Lung (tissue), 12 donors: ENCODE measurements around the gene TMEM123. TPM values are rescaled to one million over a fixed set of nuclear protein-coding genes. Genes with fewer than 3 reads are reported as not detected.

Experiments
- ATAC-seq: fragments of 200-7000 bp; cut with Tn5 transposase; one replicate; pipeline ENCODE4 v1.9.1; 2020; ENCODE audit warnings: moderate number of reproducible peaks; ENCODE audit not compliant: insufficient read depth, low FRiP score
- DNase-seq, 3 donors: peaks; one replicate each; pipeline ENCODE4 v3.0.0-alpha.2; 2013 to 2017
- H3K27ac ChIP-seq, 2 donors: one replicate each; pipeline ENCODE4 v1.5.1; 2013; ENCODE audit warnings: mild to moderate bottlenecking in 2 of 2, moderate library complexity in 2 of 2, control low read depth in 1 of 2, inconsistent platforms in 1 of 2, low read depth in 1 of 2, low read length in 1 of 2
- H3K27me3 ChIP-seq, 3 donors: one replicate each; pipeline ENCODE4 v1.5.1; 2013; ENCODE audit warnings: low read length in 2 of 3; ENCODE audit not compliant: control insufficient read depth in 3 of 3, insufficient read depth in 3 of 3
- H3K36me3 ChIP-seq, 4 donors: one replicate each; pipeline ENCODE4 v1.5.1; 2013; ENCODE audit warnings: low read length in 4 of 4, mild to moderate bottlenecking in 1 of 4, moderate library complexity in 1 of 4; ENCODE audit not compliant: control insufficient read depth in 4 of 4, insufficient read depth in 4 of 4
- H3K4me1 ChIP-seq, 5 donors: one replicate each; pipeline ENCODE4 v1.5.1; 2013; ENCODE audit warnings: low read length in 5 of 5, mild to moderate bottlenecking in 2 of 5, moderate library complexity in 1 of 5; ENCODE audit not compliant: control insufficient read depth in 5 of 5, insufficient read depth in 5 of 5
- H3K4me3 ChIP-seq: one replicate; pipeline ENCODE4 v1.5.1; 2013; ENCODE audit warnings: mild to moderate bottlenecking, control low read depth, moderate library complexity
- H3K9ac ChIP-seq, 2 donors: one replicate each; pipeline ENCODE4 v1.5.1; 2013; ENCODE audit warnings: low read length in 2 of 2, control low read depth in 1 of 2; ENCODE audit not compliant: insufficient read depth in 1 of 2
- H3K9me3 ChIP-seq, 4 donors: one replicate each; pipeline ENCODE4 v1.5.1; 2013; ENCODE audit warnings: low read length in 3 of 4, mild to moderate bottlenecking in 1 of 4, moderate library complexity in 1 of 4; ENCODE audit not compliant: control insufficient read depth in 4 of 4, insufficient read depth in 3 of 4
- WGBS, 2 donors: extraction: QIAGEN DNeasy Blood & Tissue Kit; methylation state at CpG; one replicate each; pipeline ENCODE4 v1.1.7; 2013; 5-methylcytosine and 5-hydroxymethylcytosine counted together
- polyA plus RNA-seq, 2 donors: library from polyadenylated mRNA; stranded (reverse); fragments of 200-250 nt; gene quantifications; one replicate each; pipeline ENCODE4 v1.2.1, GENCODE V29; 2013
- total RNA-seq, 2 donors: library from RNA; depleted of rRNA in 1 of 2; stranded (reverse); fragments of >200 nt in 1 of 2; gene quantifications; one replicate each; pipeline ENCODE4 v1.2.1, GENCODE V29; 2014 to 2021
- TF ChIP-seq, protein P1 (sequence below): IDR thresholded peaks from 2 replicates; pipeline ENCODE4 v1.5.1; 2012; ENCODE audit warnings: mild to moderate bottlenecking; ENCODE audit errors: control extremely low read depth, extremely low read depth
- donor health status: control.
- donor health status: control.
- donor health status: Bipolar disorder and iron deficiency.
- donor health status: healthy.
- donor health status: DM: yes; HTN: yes; CAD: no.

Gene TMEM123
- total and polyA plus RNA-seq, 4 donors = 53.6 to 245 (median 100) TPM

- no peaks in the 10 kb centered on the region for H3K9me3 ChIP-seq
- H3K36me3 ChIP-seq = no peaks in the 10 kb centered on the region
- no peaks in the 10 kb centered on the region for H3K27me3 ChIP-seq
- no peak overlapping the region for H3K9ac ChIP-seq
- 84 to 93% methylated on average over 8 of the region's 8 CpGs for WGBS, 2 donors
- no peak overlapping the region for H3K27ac ChIP-seq
- no peak for ATAC-seq
- peaks cover 0 to 11% (median 8%) of the 10 kb centered on the region in 5 donors for H3K4me1 ChIP-seq
- no peak for DNase-seq
- H3K4me3 ChIP-seq = no peak overlapping the region
- TF ChIP-seq, protein P1, sequence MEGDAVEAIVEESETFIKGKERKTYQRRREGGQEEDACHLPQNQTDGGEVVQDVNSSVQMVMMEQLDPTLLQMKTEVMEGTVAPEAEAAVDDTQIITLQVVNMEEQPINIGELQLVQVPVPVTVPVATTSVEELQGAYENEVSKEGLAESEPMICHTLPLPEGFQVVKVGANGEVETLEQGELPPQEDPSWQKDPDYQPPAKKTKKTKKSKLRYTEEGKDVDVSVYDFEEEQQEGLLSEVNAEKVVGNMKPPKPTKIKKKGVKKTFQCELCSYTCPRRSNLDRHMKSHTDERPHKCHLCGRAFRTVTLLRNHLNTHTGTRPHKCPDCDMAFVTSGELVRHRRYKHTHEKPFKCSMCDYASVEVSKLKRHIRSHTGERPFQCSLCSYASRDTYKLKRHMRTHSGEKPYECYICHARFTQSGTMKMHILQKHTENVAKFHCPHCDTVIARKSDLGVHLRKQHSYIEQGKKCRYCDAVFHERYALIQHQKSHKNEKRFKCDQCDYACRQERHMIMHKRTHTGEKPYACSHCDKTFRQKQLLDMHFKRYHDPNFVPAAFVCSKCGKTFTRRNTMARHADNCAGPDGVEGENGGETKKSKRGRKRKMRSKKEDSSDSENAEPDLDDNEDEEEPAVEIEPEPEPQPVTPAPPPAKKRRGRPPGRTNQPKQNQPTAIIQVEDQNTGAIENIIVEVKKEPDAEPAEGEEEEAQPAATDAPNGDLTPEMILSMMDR = no peak
Measured at GRCh38 chr11:102469196-102469821, 16.7 kb upstream of the TMEM123 start.

GRCh38 chr11:102468616-102469195 lies 16.1 kb upstream of the TMEM123 start:
- TF ChIP-seq, protein P1 = no peak
- no peak overlapping the region for H3K27ac ChIP-seq
- WGBS, 2 donors = 79 to 84% methylated on average over 6 of the region's 6 CpGs

GRCh38 chr11:102467853-102468580 lies 15.5 kb upstream of the TMEM123 start:
- DNase-seq (no peak), ATAC-seq (no peak)
- no peaks in the 10 kb centered on the region for H3K9me3 ChIP-seq
- H3K27ac ChIP-seq = peak overlapping the region in 1 of 2 donors; percentile 56
- no peak overlapping the region for H3K9ac ChIP-seq
- H3K36me3 ChIP-seq = no peaks in the 10 kb centered on the region
- TF ChIP-seq, protein P1 = no peak
- no peaks in the 10 kb centered on the region for H3K27me3 ChIP-seq
- H3K4me1 ChIP-seq = peaks cover 0 to 11% (median 5%) of the 10 kb centered on the region in 5 donors
- 83 to 91% methylated on average over 6 of the region's 6 CpGs for WGBS, 2 donors
- no peak overlapping the region for H3K4me3 ChIP-seq

More at GRCh38 chr11:102468616-102469195, 16.1 kb upstream of the TMEM123 start:
- Histone ChIP-seq H3K9ac (no peak overlapping the region), H3K9me3 (no peaks in the 10 kb centered on the region), H3K36me3 (no peaks in the 10 kb centered on the region), H3K4me3 (no peak overlapping the region), H3K4me1 (peaks cover 0 to 11% (median 5%) of the 10 kb centered on the region in 5 donors), H3K27me3 (no peaks in the 10 kb centered on the region)
- no peak for DNase-seq
- ATAC-seq = no peak
